HepG2 (cell line): ENCODE measurements around the gene DSTN. TPM values are rescaled to one million over a fixed set of nuclear protein-coding genes. Genes with fewer than 3 reads are reported as not detected.

Source experiments
- BRD4 ChIP-seq: sonication (generic); formaldehyde crosslinking; IDR thresholded peaks from 2 replicates; pipeline ENCODE4 v1.4.0; 2020; ENCODE audit warnings: missing genetic modification reagents
- CENPBD1 ChIP-seq: sonication (generic); formaldehyde crosslinking; IDR thresholded peaks from 2 replicates; pipeline ENCODE4 v1.8.0; 2022; ENCODE audit warnings: missing genetic modification reagents, low read depth, mild to moderate bottlenecking, borderline replicate concordance
- ETS1 ChIP-seq: sonication (generic); formaldehyde crosslinking; IDR thresholded peaks from 2 replicates; pipeline ENCODE4 v1.4.0; 2020; ENCODE audit warnings: missing genetic modification reagents
- HOMEZ ChIP-seq: IDR thresholded peaks from 2 replicates; pipeline ENCODE4 v1.6.1; 2016; ENCODE audit warnings: low read depth
- LRRFIP1 ChIP-seq: sonication (generic); formaldehyde crosslinking; conservative IDR thresholded peaks from 2 replicates; pipeline ENCODE4 v1.4.0; 2020; ENCODE audit warnings: missing genetic modification reagents
- MEIS2 ChIP-seq: sonication (generic); formaldehyde crosslinking; IDR thresholded peaks from 2 replicates; pipeline ENCODE4 v1.9.0; 2021; ENCODE audit warnings: mild to moderate bottlenecking, missing genetic modification reagents
- XRCC5 ChIP-seq: fragments of 200-400 bp; formaldehyde crosslinking; optimal IDR thresholded peaks from 2 replicates; pipeline ENCODE3; 2017; ENCODE audit warnings: mild to moderate bottlenecking, low read length
- ZBTB40 ChIP-seq, 2 experiments: fragments of 450-650 bp in 1 of 2; sonication (generic) in 1 of 2; formaldehyde crosslinking in 1 of 2; IDR thresholded peaks; 2 replicates each; pipeline versions ENCODE4 v1.6.1 to v1.8.0; 2016 to 2022; ENCODE audit warnings: antibody characterized with exemption in 1 of 2, mild to moderate bottlenecking in 1 of 2, missing genetic modification reagents in 1 of 2
- ZFP36L2 ChIP-seq: sonication (generic); formaldehyde crosslinking; IDR thresholded peaks from 2 replicates; pipeline ENCODE4 v1.4.0; 2020; ENCODE audit warnings: missing genetic modification reagents
- ZNF256 ChIP-seq: sonication (generic); formaldehyde crosslinking; conservative IDR thresholded peaks from 2 replicates; pipeline ENCODE4 v1.4.0; 2020; ENCODE audit warnings: missing genetic modification reagents
- ZNF331 ChIP-seq: sonication (generic); formaldehyde crosslinking; IDR thresholded peaks from 2 replicates; pipeline ENCODE4 v1.4.0; 2020; ENCODE audit warnings: missing genetic modification reagents
- ZNF670 ChIP-seq: sonication (generic); formaldehyde crosslinking; IDR thresholded peaks from 2 replicates; pipeline ENCODE4 v1.8.0; 2022; ENCODE audit warnings: mild to moderate bottlenecking, missing genetic modification reagents, borderline replicate concordance
- ZNF792 ChIP-seq: IDR thresholded peaks from 2 replicates; pipeline ENCODE4 v1.6.1; 2016
- polyA plus RNA-seq, 8 experiments: library from polyadenylated mRNA; depleted of rRNA in 3 of 8; stranded (reverse) in 7 of 8; unstranded in 1 of 8; fragments of >200 nt; fragmentation: Illumina TruSeq in 4 of 8; extraction: Trizol in 4 of 8; gene quantifications; 2 replicates each; pipeline versions ENCODE4 v1.2.1 to v1.2.3, GENCODE V29; 2011 to 2016; ENCODE audit warnings: low read depth in 4 of 8, missing spikeins in 1 of 8, mixed read lengths in 1 of 8; ENCODE audit not compliant: insufficient read depth in 1 of 8
- total RNA-seq, 5 experiments: library from RNA; depleted of rRNA; stranded (reverse); fragments of >200 nt; fragmentation: Illumina TruSeq; extraction: Trizol; gene quantifications; 2 replicates each; pipeline ENCODE4 v1.2.3, GENCODE V29; 2016; ENCODE audit warnings: low read depth in 1 of 5

The DSTN gene
- total and polyA plus RNA-seq, 2 of the 13 experiments (the other 11 are each of a cell fraction or from before 2014, with no cell fraction given): 27.6 to 106 TPM

- no peak for TF ChIP-seq ZBTB40 (IDR thresholded peaks at IDR 0.05)
- TF ChIP-seq ZBTB40 (CRISPR knock-in tag; IDR thresholded peaks at IDR 0.05): 0 out of 2 replicates have a peak, but pooled peaks have one; percentile 51
- TF ChIP-seq ZNF256 (CRISPR knock-in tag): no peak
- TF ChIP-seq BRD4 (CRISPR knock-in tag): no peak
- no peak for TF ChIP-seq LRRFIP1 (CRISPR knock-in tag)
- TF ChIP-seq ZNF670 (CRISPR knock-in tag): no peak
- TF ChIP-seq ZNF792 (CRISPR knock-in tag): peak; percentile 64
- no peak for TF ChIP-seq ZFP36L2 (CRISPR knock-in tag)
- no peak for TF ChIP-seq CENPBD1
- TF ChIP-seq ETS1 (CRISPR knock-in tag): no peak
- TF ChIP-seq MEIS2 (CRISPR knock-in tag): peak; percentile 41; the same call in 1 of the 2 replicates
- no peak for TF ChIP-seq HOMEZ
- peak; percentile 53; the same call in 1 of the 2 replicates for TF ChIP-seq ZNF331 (CRISPR knock-in tag)
- peak; percentile 86 for TF ChIP-seq XRCC5
These were observed 38.9 kb upstream of the DSTN start, which contains the start of gene BFSP1 (continued) for GRCh38 chr20:17530716-17531664.
